ENCODE measurements around the gene COL23A1.
A peak's percentile ranks its signal among the peaks of the same experiment; 100 is the strongest.

The COL23A1 gene

DNA sequence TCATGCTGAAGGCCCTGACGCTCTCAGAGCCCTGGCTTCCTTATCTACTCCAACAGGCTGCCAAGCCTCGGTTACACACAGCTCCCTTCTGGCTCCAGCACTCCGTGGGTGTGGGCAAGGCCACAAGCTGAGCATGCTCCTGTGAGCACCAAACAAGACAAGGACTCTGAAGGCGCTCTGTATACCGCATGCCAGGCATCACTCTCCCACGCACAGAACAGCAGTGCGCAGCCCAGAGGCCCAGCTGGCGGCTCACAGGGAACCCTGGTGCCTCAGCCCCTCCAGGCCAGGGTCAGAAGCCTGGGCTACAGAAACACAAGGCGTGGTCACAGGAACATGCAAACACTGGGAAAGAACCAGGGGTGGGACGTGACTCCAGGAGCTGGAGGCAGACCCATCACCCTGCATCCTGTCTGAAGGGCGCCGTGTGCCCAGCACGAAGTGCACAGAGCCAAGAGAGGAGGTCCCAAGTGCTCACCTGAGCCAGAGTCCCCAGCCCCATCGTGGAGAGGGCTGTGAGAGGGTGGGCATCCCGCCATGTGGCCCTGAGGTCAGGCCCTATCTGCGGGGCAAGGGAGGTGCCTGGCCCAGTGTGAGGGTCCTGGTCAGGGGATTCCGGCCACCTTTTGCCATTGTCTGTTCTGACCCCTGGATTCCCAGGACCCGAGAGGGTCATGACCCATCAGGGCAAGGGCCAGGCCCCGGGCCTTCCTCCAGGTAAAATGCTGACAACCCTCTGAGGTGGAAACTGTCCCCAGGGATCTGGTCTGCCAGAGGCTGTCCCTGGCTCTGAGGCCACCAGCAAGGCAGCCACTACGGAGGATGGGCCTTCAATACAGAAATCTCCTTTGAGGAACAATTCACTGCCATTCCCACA lies 54.7 kb downstream of the COL23A1 start:
- Histone ChIP-seq H3K36me3 (no peaks in the 10 kb centered on the region), H3K9me3 (no peaks in the 10 kb centered on the region), H3K4me1 (ENCODE audit: control insufficient read depth in 1 of 2, insufficient read depth in 1 of 2, low read depth in 1 of 2, low read length in 1 of 2) (peaks cover 70 to 74% of the 10 kb centered on the region in 2 experiments), H3K27ac (no peak overlapping the region), H3K4me3 (ENCODE audit: low read depth in 1 of 2, low read length in 1 of 2) (no peak overlapping the region), H3K27me3 (no peaks in the 10 kb centered on the region)
- no peak for TF ChIP-seq CTCF (IDR thresholded peaks at IDR 0.05)

GRCh38 chr5:178533136-178533535 lies 57.1 kb downstream of the COL23A1 start:
- H3K27me3 ChIP-seq, result no peaks in the 10 kb centered on the region
- no peak overlapping the region for H3K4me3 ChIP-seq (ENCODE audit: low read depth in 1 of 2, low read length in 1 of 2)
- H3K4me1 ChIP-seq (ENCODE audit: control insufficient read depth in 1 of 2, insufficient read depth in 1 of 2, low read depth in 1 of 2, low read length in 1 of 2), result peaks cover 56% of the 10 kb centered on the region in 2 experiments

GRCh38 chr5:178532666-178533065 lies 57.5 kb downstream of the COL23A1 start:
- H3K27me3 ChIP-seq, result no peaks in the 10 kb centered on the region
- H3K9me3 ChIP-seq, result no peaks in the 10 kb centered on the region
- TF ChIP-seq CTCF (IDR thresholded peaks at IDR 0.05), result no peak
- H3K36me3 ChIP-seq, result no peaks in the 10 kb centered on the region
- peak overlapping the region; percentile 26 for H3K27ac ChIP-seq
- peaks cover 51% of the 10 kb centered on the region in 2 experiments for H3K4me1 ChIP-seq (ENCODE audit: control insufficient read depth in 1 of 2, insufficient read depth in 1 of 2, low read depth in 1 of 2, low read length in 1 of 2)
- no peak overlapping the region for H3K4me3 ChIP-seq (ENCODE audit: low read depth in 1 of 2, low read length in 1 of 2)

More at GRCh38 chr5:178533136-178533535, 57.1 kb downstream of the COL23A1 start:
- H3K9me3 ChIP-seq, result no peaks in the 10 kb centered on the region
- peak overlapping the region; percentile 26 for H3K27ac ChIP-seq
- TF ChIP-seq CTCF (IDR thresholded peaks at IDR 0.05), result no peak
- no peaks in the 10 kb centered on the region for H3K36me3 ChIP-seq

GRCh38 chr5:178532236-178532635 lies 58.0 kb downstream of the COL23A1 start:
- Histone ChIP-seq H3K9me3 (no peaks in the 10 kb centered on the region), H3K4me3 (ENCODE audit: low read depth in 1 of 2, low read length in 1 of 2) (no peak overlapping the region), H3K27me3 (no peaks in the 10 kb centered on the region), H3K27ac (no peak overlapping the region), H3K36me3 (no peaks in the 10 kb centered on the region), H3K4me1 (ENCODE audit: control insufficient read depth in 1 of 2, insufficient read depth in 1 of 2, low read depth in 1 of 2, low read length in 1 of 2) (peaks cover 47% of the 10 kb centered on the region in 2 experiments)
- no peak for TF ChIP-seq CTCF (IDR thresholded peaks at IDR 0.05)

DNA sequence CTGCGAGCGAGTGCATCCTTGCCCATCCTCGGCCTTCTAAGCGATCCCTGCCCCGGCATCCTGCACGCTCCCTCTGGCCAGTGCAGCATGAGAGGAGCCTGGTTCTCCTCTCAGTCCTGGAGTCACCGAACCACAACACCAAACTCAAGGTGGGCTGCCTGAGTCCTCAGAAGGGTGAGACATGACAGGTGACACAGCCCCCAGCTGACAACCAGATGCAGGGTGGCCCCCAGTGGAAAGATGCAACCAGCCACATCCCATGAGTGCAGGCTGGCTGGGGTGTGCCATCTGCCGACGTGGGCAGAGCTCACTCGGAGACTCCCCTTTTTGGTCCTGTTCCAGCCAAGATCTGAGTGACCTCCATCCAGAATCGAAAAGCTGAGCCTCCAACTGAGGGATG lies 58.4 kb downstream of the COL23A1 start:
- no peaks in the 10 kb centered on the region for H3K27me3 ChIP-seq
- no peak overlapping the region for H3K27ac ChIP-seq
- H3K9me3 ChIP-seq, result no peaks in the 10 kb centered on the region
- H3K36me3 ChIP-seq, result no peaks in the 10 kb centered on the region
- H3K4me3 ChIP-seq (ENCODE audit: low read depth in 1 of 2, low read length in 1 of 2), result no peak overlapping the region
- TF ChIP-seq CTCF (IDR thresholded peaks at IDR 0.05), result no peak
- peaks cover 46 to 47% of the 10 kb centered on the region in 2 experiments for H3K4me1 ChIP-seq (ENCODE audit: control insufficient read depth in 1 of 2, insufficient read depth in 1 of 2, low read depth in 1 of 2, low read length in 1 of 2)

All from neutrophil (primary cell).